ENCODE results near the gene C12orf54.
"Not testable (repeated sequence)": the region's sequence is repeated elsewhere in the genome, so short reads cannot be mapped to it uniquely, and the experiment has no call there.

The C12orf54 gene

DNA sequence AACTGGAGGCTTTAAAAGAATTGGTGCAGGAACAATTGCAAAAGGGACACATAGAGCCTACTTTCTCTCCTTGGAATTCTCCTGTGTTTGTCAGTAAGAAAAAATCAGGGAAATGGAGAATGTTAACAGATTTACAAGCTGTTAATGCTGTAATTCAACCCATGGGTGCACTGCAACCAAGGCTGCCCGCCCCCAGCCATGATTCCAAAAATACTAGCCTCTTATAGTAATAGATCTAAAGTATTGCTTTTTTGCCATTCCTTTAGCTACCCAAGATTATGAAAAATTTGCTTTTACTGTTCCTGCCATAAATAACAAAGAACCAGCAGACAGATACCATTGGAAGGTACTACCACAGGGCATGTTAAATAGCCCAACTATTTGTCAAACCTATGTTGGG lies 27.8 kb downstream of the C12orf54 start:
- DNase-seq (ENCODE audit: low spot score): no peak

DNA sequence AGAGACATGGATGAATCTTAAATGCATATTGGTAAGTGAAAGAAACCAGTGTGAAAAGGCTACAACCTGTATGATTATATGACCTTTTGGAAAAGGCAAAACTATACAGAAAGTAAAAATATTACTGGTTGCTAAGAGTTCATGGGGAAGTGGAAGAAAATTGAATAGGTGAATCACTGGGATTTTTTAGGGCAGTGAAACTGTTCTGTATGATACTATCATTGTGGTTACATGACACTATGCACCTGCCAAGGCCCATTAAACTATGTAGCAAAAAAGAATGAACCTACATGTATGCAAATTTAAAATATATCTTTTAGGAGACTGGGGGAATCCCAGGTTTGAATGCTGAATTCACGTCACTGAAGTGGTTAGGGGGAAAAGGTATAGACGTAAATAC lies 30.6 kb downstream of the C12orf54 start:
- DNase-seq (ENCODE audit: low spot score): no peak

GRCh38 chr12:48514728-48515127 lies 32.4 kb downstream of the C12orf54 start:
- DNase-seq (ENCODE audit: low spot score): no peak

DNA sequence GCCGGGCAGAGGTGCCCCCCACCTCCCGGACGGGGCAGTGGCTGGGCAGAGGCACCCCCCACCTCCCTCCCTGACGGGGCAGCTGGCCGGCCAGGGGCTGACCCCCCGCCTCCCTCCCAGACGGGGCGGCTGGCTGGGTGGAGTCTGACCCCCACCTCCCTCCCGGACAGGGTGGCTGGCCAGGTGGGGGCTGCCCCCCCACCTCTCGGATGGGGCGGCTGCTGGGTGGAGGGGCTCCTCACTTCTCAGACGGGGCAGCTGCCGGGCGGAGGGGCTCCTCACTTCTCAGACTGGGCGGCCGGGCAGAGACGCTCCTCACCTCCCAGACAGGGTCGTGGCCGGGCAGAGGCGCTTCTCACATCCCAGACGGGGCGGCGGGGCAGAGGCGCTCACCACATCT lies 38.1 kb downstream of the C12orf54 start:
- DNase-seq (ENCODE audit: low spot score): not testable (repeated sequence)

GRCh38 chr12:48525332-48525731 lies 43.0 kb downstream of the C12orf54 start, which contains the start of gene OR8S1:
Gene OR8S1 (plus strand): TSS chr12:48525632. CDS start chr12:48525632, 0 bp downstream.
- no peak for DNase-seq (ENCODE audit: low spot score)

DNA sequence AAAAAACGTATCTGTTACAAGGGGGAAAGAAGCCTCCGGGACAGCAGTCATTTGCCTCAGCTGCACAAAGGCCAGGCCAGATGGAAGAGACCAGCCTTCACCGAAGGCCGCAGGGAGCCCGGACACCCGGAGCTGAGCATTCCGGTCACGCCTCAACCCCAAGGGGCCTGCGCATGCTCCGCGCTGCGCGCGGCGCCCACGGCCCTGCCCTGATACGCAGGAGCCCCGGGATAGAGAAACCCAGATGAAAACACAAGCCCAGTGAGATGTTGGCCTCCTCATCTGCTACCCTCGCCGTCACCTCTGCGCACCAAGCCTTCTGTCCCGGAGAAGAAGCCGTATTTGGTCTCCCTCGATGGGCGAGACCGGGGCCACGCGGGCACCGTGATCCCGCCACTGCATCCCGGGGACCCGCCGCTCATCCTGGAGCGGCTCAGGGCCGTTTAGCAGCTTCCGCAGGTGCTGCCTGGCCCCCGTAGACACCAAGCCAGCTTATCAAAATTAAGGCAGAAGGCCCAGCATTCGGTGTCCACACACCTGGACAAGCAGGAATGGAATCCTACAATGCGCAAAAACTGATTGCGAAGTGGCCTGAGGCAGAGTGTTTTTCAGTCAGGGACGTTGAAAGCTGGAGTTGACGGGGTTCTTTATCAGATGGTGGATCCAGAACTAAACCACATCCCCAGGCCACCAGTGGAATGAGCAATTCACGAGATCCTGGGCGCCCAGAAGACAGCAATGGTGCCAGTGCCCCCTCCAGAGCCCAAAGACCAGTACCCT lies 45.8 kb downstream of the C12orf54 start:
- no peak for DNase-seq (ENCODE audit: low spot score)

GRCh38 chr12:48532601-48533000 lies 50.3 kb downstream of the C12orf54 start:
- no peak for DNase-seq (ENCODE audit: low spot score)

- DNase-seq (ENCODE audit: low spot score): no peak
Observed at GRCh38 chr12:48536602-48537001, 54.3 kb downstream of the C12orf54 start.

DNA sequence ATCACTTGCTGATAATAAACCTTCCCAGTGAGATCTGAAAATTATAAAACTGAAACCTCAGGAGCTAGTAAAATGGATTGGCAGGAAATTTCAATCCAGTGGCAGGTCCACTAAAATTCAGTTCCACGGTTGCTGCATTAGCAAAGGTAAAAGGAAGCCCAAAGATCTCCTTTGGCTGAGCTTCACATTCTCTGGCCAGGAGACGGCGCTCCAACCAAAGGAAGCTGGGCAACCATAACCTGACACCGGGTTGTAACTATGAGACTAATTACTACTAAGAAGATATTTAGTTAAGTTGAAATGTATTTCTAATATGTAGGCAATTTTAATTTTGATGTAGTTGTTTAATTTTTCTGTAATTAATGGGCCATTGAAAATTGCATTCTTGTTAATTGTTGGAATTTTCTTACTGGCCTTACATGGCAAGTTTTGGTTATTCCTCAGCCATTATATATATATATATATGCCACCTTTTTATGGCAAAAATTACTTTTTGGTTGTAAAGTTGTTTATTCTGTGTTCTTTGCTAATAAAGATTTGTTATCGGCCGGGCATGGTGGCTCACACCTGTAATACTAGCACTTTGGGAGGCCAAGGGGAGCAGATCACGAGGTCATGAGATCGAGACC lies 60.1 kb downstream of the C12orf54 start:
- DNase-seq (ENCODE audit: low spot score): no peak

- DNase-seq (ENCODE audit: low spot score): no peak
Observed at GRCh38 chr12:48545833-48546469, 63.7 kb downstream of the C12orf54 start.

Measured in HuH-7 (cell line).